Measurements from ENCODE around the gene MBOAT1. TPM values are rescaled to one million over a fixed set of nuclear protein-coding genes. Genes with fewer than 3 reads are reported as not detected.
A peak's percentile ranks its signal among the peaks of the same experiment; 100 is the strongest.

The MBOAT1 gene
- total RNA-seq, 1 donor from 2014 or later = 6.4 TPM

DNA sequence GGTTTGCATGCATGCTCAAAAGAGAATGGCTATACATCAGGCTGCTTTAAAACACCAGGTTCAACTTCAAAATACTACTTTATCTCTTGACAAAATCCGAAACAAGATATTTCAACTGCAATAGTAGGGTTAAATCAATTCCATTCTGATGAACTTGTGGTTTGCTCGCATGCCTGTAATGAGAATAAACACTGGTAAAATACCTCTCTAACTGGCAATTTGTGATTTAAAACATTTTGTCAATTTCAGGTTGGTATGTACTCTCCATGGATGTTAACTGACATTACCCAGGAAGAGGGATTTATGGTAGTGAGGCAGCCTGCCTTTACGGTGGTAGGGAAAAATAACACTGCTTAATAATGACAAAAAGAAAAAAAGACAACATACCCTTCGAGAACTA lies 74.4 kb downstream of the MBOAT1 start:
- DNase-seq (ENCODE audit: low read depth) = peak; percentile 11
- FAIRE-seq = no peak

GRCh38 chr6:20137240-20137639 lies 75.0 kb downstream of the MBOAT1 start:
- FAIRE-seq (no peak), DNase-seq (ENCODE audit: low read depth) (no peak)
- Histone ChIP-seq H3K4me3 (ENCODE audit: insufficient read depth, low read depth, low read length) (no peak overlapping the region), H3K9me3 (ENCODE audit: insufficient read depth, low read depth, low read length) (no peaks in the 10 kb centered on the region), H3K9ac (ENCODE audit: low read length) (no peak overlapping the region), H4K20me1 (ENCODE audit: insufficient read depth, low read length) (no peaks in the 10 kb centered on the region), H3K36me3 (ENCODE audit: insufficient read depth, low read length) (no peaks in the 10 kb centered on the region), H2AFZ (ENCODE audit: low read depth, low read length) (no peak overlapping the region), H3K79me2 (ENCODE audit: insufficient read depth, low read length) (no peaks in the 10 kb centered on the region), H3K27me3 (ENCODE audit: insufficient read depth, low read length) (no peaks in the 10 kb centered on the region), H3K27ac (ENCODE audit: low read depth, low read length) (no peak overlapping the region), H3K4me1 (ENCODE audit: insufficient read depth, low read length) (no peaks in the 10 kb centered on the region), H3K4me2 (ENCODE audit: low read length) (no peak overlapping the region)
- Mint-ChIP-seq H3K4me1 (ENCODE audit: low read depth, unreplicated experiment) (no peaks in the 10 kb centered on the region), H3K4me3 (ENCODE audit: unreplicated experiment) (no peak overlapping the region), H3K27ac (ENCODE audit: unreplicated experiment) (no peak overlapping the region), H3K27me3 (ENCODE audit: low read depth, unreplicated experiment) (no peaks in the 10 kb centered on the region), H3K9me3 (ENCODE audit: unreplicated experiment) (peaks cover 2% of the 10 kb centered on the region), H3K36me3 (ENCODE audit: low read depth, unreplicated experiment) (no peaks in the 10 kb centered on the region)
- no peak for TF ChIP-seq EZH2 (IDR thresholded peaks at IDR 0.05; ENCODE audit: insufficient read depth, low read length)
- TF ChIP-seq, protein P1, sequence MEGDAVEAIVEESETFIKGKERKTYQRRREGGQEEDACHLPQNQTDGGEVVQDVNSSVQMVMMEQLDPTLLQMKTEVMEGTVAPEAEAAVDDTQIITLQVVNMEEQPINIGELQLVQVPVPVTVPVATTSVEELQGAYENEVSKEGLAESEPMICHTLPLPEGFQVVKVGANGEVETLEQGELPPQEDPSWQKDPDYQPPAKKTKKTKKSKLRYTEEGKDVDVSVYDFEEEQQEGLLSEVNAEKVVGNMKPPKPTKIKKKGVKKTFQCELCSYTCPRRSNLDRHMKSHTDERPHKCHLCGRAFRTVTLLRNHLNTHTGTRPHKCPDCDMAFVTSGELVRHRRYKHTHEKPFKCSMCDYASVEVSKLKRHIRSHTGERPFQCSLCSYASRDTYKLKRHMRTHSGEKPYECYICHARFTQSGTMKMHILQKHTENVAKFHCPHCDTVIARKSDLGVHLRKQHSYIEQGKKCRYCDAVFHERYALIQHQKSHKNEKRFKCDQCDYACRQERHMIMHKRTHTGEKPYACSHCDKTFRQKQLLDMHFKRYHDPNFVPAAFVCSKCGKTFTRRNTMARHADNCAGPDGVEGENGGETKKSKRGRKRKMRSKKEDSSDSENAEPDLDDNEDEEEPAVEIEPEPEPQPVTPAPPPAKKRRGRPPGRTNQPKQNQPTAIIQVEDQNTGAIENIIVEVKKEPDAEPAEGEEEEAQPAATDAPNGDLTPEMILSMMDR (IDR thresholded peaks at IDR 0.05; ENCODE audit: insufficient read depth, low read depth, low read length) = no peak

More for the DNA sequence above, 74.4 kb downstream of the MBOAT1 start:
- Histone ChIP-seq H3K79me2 (ENCODE audit: insufficient read depth, low read length) (no peaks in the 10 kb centered on the region), H3K9ac (ENCODE audit: low read length) (no peak overlapping the region), H2AFZ (ENCODE audit: low read depth, low read length) (no peak overlapping the region), H4K20me1 (ENCODE audit: insufficient read depth, low read length) (no peaks in the 10 kb centered on the region), H3K9me3 (ENCODE audit: insufficient read depth, low read depth, low read length) (no peaks in the 10 kb centered on the region), H3K36me3 (ENCODE audit: insufficient read depth, low read length) (no peaks in the 10 kb centered on the region), H3K4me1 (ENCODE audit: insufficient read depth, low read length) (no peaks in the 10 kb centered on the region), H3K27me3 (ENCODE audit: insufficient read depth, low read length) (no peaks in the 10 kb centered on the region), H3K27ac (ENCODE audit: low read depth, low read length) (no peak overlapping the region), H3K4me2 (ENCODE audit: low read length) (no peak overlapping the region), H3K4me3 (ENCODE audit: insufficient read depth, low read depth, low read length) (no peak overlapping the region)
- Mint-ChIP-seq H3K4me3 (ENCODE audit: unreplicated experiment) (no peak overlapping the region), H3K9me3 (ENCODE audit: unreplicated experiment) (peaks cover 2% of the 10 kb centered on the region), H3K27ac (ENCODE audit: unreplicated experiment) (no peak overlapping the region), H3K36me3 (ENCODE audit: low read depth, unreplicated experiment) (no peaks in the 10 kb centered on the region), H3K27me3 (ENCODE audit: low read depth, unreplicated experiment) (no peaks in the 10 kb centered on the region), H3K4me1 (ENCODE audit: low read depth, unreplicated experiment) (no peaks in the 10 kb centered on the region)
- TF ChIP-seq, protein P1 (IDR thresholded peaks at IDR 0.05; ENCODE audit: insufficient read depth, low read depth, low read length) = no peak
- TF ChIP-seq EZH2 (IDR thresholded peaks at IDR 0.05; ENCODE audit: insufficient read depth, low read length) = no peak

GRCh38 chr6:20135677-20136268 lies 76.5 kb downstream of the MBOAT1 start:
- Mint-ChIP-seq H3K4me1 (ENCODE audit: low read depth, unreplicated experiment) (no peaks in the 10 kb centered on the region), H3K27ac (ENCODE audit: unreplicated experiment) (no peak overlapping the region), H3K9me3 (ENCODE audit: unreplicated experiment) (peaks cover 2% of the 10 kb centered on the region), H3K36me3 (ENCODE audit: low read depth, unreplicated experiment) (no peaks in the 10 kb centered on the region), H3K4me3 (ENCODE audit: unreplicated experiment) (no peak overlapping the region), H3K27me3 (ENCODE audit: low read depth, unreplicated experiment) (no peaks in the 10 kb centered on the region)
- no peaks in the 10 kb centered on the region for H3K79me2 ChIP-seq (ENCODE audit: insufficient read depth, low read length)
- no peak for DNase-seq (ENCODE audit: low read depth)
- no peaks in the 10 kb centered on the region for H3K36me3 ChIP-seq (ENCODE audit: insufficient read depth, low read length)
- no peak for TF ChIP-seq EZH2 (IDR thresholded peaks at IDR 0.05; ENCODE audit: insufficient read depth, low read length)
- TF ChIP-seq, protein P1 (IDR thresholded peaks at IDR 0.05; ENCODE audit: insufficient read depth, low read depth, low read length) = no peak
- no peaks in the 10 kb centered on the region for H3K27me3 ChIP-seq (ENCODE audit: insufficient read depth, low read length)
- H3K9me3 ChIP-seq (ENCODE audit: insufficient read depth, low read depth, low read length) = no peaks in the 10 kb centered on the region
- FAIRE-seq = no peak
- no peak overlapping the region for H3K4me3 ChIP-seq (ENCODE audit: insufficient read depth, low read depth, low read length)
- no peaks in the 10 kb centered on the region for H3K4me1 ChIP-seq (ENCODE audit: insufficient read depth, low read length)
- H3K27ac ChIP-seq (ENCODE audit: low read depth, low read length) = no peak overlapping the region
- H2AFZ ChIP-seq (ENCODE audit: low read depth, low read length) = no peak overlapping the region
- no peak overlapping the region for H3K9ac ChIP-seq (ENCODE audit: low read length)
- no peak overlapping the region for H3K4me2 ChIP-seq (ENCODE audit: low read length)
- no peaks in the 10 kb centered on the region for H4K20me1 ChIP-seq (ENCODE audit: insufficient read depth, low read length)

Data from astrocyte (in vitro differentiated cells and primary cell).